SK-N-DZ (cell line): ENCODE measurements around the gene CAPS. TPM values are rescaled to one million over a fixed set of nuclear protein-coding genes. Genes with fewer than 3 reads are reported as not detected.
"Not testable (repeated sequence)": the region's sequence is repeated elsewhere in the genome, so short reads cannot be mapped to it uniquely, and the experiment has no call there.

Source experiments
- DNase-seq: peaks from one replicate; pipeline ENCODE4 v3.0.0-alpha.2; 2015; ENCODE audit warnings: low spot score
- polyA plus RNA-seq, 2 experiments: library from polyadenylated mRNA; depleted of rRNA; stranded (reverse); fragments of >200 nt; gene quantifications; 2 replicates each; pipeline ENCODE4 v1.2.3, GENCODE V29; 2014

CAPS gene
- polyA plus RNA-seq (2014; cell fraction: cytosol; rRNA removed) = 3.6 and 5.1 TPM in 2 replicates
- 8.0 and 11.3 TPM in 2 replicates for polyA plus RNA-seq (2014; cell fraction: nucleus; rRNA removed)

DNA sequence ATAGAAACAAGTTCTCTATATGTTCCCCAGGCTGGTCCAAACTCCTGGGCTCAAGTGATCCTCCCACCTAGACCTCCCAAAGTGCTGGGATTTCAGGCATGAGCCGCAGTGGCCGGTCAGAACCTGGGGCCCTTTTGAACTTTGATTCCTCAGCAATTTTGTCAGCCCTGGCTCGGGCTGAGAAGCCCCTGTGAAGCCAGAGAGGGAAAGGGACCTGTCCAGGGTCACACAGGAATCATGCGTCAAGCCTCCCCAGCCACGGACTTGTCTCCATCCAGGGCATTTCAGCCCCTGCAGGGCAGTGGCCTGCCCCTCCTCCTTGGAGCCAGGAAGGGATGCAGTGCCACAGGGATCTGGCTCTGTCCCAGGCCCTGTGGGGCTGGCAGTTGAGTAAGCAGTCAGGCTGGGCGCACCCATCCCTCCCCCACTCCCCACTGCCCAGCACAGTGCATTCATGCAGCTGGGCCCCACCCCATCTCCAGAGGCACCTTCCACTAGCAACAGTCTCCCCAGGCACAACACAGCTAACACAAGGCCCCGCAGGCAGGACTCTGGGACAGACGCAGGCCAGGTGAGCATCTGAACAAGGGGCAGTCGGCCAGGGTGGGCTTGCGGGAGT is at the start of gene CAPS:
Gene CAPS, plus strand, starts transcription at position 516 of the 619 bp plus-strand sequence. CDS start 153 bp downstream, outside the sequence.
- DNase-seq = no peak

DNA sequence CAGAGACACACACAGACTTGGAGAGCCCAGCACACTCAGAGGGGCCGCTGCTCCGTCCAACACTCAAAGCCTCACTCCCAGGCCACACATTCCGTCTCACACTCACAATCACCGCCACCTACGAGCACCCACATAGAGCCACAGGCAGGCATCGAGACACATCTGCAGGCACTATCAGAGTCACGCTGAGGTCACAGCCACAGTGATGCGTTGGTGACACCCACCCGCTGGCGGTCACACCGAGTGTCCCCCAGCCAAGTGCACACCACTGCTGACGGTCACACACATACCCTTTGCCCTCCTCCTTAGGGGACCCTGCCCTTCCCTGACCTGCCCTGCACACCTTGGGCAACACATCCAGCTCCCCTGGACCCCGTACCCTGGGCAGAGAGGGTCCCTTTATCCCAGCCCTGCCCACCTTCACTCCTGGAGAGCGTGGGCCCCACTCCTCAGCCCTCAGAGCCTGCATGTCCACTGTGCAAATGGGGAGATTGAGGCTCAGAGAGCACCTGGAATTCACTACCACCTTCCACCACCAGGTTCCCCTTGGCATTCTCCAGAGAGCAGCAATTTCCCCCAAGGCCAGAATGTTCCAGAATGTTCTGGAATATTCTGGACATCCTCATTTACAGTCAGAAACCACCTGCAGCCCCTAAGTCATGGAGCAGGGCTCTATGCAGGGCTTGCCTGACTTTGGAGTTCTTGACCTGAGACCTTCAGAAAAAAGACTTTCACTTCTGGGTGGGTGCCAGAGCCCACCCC is 49.1 kb upstream of the CAPS start:
- no peak for DNase-seq

DNA sequence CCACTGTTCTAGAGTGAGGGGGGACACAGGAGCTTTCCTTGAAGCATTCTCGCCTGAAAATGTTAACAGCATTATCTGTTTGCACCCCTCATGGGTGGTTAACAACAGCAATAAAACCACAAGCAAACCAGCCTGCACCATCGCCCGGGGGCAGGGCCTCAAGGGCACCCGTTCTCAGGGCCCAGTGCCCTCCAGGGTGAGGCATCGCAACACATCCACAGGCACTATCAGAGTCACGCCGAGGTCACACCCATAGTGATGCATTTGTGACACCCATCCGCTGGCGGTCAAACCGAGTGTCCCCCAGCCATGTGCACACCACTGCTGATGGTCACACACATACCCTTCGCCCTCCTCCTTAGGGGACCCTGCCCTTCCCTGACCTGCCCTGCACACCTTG is 48.3 kb upstream of the CAPS start:
- no peak for DNase-seq

DNA sequence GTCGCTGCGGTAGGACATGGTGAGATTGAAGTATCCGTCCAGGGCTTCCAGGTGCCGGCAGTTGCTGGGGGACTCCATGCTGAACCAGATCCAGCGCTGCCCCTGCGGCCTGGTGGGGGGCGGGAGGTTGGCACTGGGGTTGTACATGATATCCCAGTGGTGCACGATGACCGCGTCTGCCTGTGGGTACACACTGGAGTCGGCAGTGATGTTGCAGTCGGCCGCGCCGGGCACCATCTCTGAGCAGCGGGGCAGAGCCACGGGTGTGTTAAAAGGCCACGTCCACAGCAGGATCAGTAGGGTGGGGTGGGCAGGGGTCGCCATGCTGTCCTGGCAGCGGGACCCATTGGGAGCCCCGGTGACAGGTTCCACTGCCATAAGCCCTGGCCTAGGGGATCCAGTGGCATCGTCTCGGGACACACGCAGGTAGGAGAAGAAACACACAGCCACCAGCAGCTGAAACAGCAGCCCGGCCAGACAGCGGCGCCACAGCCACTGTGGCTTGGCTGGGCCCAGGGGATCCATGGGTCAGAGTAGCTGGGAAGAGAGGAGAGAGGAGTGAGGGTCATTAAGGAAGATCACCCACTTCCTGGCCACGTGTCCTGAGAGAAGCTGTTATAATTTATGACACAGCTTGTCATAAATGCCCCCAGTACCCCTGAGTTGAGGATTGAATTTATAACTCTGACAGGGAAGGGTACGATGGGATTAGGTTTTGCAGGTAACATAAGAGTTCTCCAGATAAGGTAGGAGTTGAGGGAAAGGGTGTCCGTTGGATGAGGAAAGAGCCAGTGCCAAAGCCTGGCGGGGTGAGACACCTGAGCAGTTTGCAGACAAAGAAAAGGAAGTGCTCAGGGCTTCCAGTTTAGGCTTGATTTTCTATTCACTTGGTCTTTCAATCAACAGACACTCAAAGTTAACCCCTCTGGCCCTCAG is 46.6 kb upstream of the CAPS start:
- DNase-seq = no peak

DNA sequence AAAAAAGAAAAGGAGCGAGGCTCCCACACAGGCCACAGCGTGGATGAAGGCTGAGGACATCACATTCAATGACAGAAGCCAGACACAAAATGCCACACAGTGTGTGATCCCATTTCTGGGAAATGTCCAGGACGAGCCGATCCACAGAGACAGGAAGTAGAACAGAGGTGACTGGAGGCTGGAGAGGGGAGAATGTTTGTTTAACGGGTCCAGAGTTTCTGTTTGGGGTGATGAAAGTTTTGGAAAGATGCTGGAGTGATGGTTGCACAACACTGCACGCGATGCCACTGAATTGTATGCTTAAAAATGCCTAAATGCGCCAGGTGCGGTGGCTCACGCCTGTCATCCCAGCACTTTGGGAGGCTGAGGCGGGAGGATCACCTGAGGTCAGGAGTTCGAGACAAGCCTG is 43.1 kb upstream of the CAPS start:
- no peak for DNase-seq

DNA sequence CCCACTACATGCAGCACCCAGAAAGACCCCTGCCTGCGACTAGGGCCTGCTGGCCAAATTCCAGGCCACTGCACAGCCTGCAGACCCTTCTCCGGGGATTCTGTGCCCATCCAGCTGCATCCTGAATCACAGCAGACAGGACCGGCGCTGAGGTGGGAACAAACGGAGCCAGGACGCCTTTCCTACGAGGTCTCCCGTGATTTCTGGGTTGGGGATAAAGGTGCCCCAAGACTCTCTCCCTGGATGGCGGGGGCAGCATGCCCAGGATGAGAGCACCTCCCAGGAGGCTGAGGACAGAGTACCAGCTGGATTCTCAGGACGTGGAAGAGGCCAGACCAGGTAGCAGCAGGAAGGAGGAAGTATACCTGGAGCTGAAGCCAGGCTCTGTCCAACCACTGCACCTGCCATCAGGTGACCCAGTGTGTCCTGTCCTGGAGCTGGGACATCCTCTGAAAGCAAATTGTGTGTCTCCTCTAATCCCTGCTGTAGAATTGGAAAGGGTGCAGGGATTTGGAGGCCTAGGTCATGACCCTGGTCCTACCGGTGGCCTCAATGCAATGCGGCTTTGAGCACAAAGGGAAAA is 40.3 kb upstream of the CAPS start:
- DNase-seq = no peak

DNA sequence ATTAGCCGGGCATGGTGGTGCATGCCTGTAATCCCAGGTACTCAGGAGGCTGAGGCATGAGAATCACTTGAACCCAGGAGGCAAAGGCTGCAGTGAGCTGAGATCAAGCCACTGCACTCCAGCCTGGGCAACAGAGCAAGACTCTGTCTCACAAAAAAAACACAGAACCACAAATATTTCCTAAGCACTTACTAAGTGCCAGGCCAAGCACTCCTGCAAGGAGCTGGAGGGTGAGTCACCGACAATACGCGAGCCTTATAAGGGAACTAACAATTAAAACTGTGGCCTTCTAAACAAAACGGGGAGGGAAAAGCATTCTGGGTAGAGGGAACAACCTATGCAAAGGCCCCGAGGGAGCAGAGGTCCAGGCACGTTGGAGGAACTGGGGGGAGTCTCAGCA is 39.6 kb upstream of the CAPS start:
- DNase-seq = not testable (repeated sequence)

DNA sequence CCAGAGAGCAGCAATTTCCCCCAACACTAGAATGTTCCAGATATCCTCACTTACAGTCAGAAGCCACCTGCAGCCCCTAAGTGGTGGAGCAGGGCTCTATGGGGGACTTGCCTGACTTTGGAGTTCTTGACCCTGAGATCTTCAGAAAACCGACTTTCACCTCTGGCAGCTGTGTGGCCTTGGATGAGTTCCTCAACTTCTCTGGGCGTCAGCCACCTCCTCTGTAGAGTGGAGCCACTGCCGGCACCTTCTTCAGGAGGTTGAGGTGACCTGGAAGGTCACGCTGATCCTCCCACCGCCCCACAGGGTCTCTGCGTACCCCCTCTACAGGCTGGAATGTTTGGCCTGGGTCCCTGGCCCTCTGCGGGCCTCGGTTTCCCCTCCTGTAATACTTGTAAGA is 36.6 kb upstream of the CAPS start:
- no peak for DNase-seq

DNA sequence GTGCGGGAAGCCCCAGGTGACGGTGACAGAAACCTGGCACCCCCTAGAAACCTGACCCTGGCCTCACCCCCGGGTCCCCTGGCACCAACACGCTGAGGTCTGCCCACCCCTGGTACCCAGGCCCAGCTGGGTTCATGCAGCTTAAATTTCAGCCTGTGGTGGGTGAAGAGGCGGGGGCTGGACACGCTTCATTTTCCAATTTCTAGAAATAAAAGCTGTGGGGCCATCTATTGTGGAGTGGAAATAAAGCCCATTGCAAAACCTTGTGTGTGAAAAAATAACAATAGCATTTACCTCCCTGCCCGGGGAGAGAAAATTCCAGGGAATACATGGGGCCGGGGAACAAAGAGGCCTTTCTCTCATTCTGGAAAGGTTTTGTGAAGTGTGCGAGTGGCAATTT is 36.2 kb upstream of the CAPS start:
- DNase-seq = no peak

DNA sequence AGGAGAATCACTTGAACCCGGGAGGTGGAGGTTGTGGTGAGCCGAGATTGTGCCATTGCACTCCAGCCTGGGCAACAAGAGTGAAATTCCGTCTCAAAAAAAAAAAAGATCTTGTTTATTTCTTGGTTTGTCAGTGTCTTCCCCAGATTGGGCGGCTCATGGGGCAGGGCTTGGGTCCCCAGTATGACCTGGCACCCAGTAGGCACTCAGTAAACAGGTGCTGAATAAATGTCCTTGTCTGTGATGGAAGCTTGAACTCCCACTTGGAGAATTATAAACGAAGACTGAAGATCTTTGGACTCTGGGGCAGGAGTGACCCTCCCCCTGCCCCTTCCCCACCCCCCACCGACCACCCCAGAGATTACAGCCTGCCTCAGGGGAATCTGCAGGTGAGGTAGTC is 33.9 kb upstream of the CAPS start:
- DNase-seq = no peak

DNA sequence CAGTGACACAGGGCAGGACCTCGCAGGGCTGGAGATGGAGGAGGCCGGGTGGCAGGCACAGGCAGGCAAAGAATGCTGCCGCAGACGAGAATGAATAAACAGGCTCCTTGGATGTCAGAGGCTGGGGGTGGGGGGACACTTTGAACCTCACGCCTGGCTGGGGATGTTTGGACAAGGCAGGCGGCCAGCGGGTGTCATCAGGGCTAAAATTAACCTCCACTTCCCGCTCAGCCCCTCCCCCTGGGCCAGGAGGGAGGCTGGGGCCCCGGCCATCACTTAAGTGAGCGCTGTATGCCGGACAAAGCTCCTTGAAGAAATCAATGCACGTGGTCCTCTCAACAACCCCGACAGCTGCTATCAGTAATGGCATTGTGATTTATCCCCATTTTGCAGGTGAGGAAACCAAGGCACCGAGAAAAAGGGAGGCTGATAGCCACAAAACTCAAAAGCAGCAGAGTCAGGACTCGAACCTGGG is 33.4 kb upstream of the CAPS start:
- no peak for DNase-seq

DNA sequence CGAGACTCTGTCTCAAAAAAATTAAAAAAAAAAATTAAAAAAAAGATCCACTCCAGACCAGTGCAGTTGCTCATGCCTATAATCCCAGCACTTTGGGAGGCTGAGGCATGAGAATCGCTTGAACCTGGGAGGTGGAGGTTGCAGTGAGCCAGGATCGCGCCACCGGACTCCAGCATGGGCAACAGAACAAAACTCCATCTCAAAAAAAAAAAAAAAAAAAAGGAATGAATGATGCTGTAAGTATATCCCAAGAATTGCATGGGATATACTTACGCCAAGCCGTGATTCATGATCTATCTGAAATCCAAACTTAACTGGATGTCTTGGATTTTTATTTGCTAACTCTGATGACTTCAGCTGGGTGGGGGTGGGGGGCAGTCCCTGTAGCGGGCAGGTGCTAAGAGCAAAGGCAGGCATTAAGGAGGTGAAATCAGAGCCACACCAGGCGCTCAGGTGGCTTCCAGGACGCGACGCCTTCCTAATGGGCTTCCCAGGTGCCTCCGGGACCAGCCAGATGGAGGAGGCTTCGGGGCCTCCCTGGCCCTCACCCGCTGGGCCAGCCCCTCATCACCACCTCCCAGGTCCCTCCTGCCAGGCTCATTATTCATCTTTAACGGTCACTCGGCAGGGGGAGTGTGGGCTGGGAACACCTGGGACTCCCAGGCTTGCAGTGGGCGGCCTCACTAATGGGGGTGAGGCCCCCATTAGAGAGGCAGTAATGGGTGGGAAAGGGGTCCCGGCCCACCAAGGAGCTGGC is 32.3 kb upstream of the CAPS start:
- DNase-seq = no peak

DNA sequence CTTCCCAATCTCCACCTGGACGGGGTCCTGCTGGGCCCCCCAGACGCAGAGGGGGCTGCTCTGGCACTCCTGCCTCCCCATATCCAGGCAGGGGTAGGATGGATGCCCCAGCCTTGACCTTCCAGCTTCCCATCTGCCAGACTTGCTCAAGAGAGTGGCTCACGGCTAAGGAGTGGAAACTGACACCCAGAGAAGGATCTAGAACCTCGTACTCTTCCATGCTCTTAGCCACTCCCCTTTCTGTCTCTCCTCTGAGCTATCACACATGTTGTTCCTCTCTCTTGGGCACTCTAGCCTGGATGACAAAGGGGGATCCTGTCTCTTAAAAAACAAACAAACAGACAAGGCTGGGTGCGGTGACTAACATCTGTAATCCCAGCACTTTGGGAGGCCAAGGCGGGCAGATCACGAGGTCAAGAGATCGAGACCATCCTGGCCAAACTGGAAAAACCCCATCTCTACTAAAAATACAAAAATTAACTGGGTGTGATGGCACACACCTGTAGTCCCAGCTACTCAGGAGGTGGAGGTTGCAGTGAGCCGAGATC is 31.6 kb upstream of the CAPS start:
- no peak for DNase-seq

DNA sequence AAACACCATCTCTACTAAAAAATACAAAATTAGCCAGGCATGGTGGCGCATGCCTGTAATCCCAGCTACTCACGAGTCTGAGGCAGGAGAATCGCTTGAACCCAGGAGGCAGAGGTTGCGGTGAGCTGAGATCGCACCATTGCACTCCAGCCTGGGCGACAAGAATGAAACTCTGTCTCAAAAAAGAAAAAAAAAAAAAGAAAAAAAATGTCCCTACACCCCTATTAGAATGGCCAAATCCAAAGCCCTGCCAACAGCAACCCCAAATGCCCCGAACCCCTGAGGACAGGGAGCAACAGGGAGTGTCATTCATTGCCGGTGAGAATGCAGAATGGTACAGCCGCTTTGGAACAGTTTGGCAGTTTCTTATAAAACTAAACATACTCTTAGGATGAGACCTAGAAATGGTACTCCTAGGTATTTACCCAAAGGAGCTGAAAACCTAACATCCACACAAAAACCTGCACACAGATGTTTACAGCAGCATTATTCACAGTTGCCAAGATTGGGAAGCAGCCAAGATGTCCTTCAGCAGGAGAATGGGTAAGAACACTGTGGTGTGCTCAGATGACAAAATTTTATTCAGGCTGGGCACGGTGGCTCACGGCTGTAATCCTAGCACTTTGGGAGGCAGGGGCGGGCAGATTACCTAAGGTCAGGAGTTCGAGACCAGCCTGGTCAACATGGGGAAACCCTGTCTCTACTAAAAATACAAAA is 30.7 kb upstream of the CAPS start:
- not testable (repeated sequence) for DNase-seq

DNA sequence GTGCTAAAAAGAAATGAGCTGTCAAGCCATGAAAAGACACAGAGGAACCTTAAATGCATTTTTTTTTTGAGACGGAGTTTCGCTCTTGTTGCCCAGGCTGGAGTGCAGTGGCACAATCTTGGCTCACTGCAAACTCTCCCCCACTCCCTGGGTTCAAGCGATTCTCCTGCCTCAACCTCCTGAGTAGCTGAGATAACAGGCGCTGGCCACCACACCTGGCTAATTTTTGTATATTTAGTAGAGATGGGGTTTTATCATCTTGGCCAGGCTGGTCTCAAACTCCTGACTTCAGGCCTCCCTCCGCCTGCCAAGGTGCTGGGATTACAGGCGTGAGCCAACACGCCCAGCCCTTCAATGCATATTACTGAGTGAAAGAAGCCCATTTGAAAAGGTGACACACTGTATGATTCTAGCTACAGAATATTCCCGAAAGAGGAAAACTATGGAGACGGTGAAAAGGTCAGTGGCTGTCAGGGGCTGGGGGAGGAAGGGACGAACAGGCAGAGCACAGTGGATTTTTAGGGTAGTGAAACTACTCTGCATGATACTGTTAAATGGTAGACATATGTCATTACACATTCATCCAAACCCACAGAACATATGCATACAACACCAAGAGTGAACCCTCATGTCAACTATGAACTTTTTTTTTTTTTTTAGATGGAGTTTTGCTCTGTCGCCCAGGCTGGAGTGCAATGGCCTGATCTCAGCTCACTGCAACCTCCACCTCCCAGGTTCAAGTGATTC is 29.8 kb upstream of the CAPS start:
- not testable (repeated sequence) for DNase-seq

DNA sequence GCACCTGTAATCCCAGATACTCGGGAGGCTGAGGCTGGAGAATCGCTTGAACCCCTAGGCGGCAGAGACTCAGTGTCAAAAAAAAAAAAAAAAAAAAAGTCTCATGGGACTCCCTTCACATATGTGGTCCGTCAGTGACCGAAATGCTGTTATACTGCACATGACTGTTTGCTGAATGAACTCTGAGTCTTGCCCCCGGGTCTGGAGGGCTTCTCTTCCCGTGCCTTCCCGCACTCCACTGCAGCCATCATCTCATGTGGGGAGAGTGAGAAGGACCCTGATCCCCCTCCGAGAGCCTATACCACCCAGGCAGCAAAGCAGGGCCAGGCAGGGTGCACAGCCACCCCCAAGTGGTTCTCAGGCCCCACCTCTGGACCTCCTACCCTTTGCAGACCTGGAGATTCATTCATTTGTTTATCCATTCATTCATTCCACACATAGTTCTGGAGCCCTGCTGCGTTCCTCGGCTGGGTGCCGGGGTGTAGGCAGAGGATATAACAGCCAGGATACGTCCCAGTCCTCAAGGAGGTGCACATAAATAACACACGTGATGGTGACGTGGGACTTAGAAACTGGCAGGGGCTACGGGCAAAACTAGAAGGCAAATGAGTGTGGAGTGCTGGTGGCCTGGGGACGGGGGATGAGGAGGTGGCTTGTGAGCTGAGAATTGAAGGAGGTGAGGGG is 24.6 kb upstream of the CAPS start:
- DNase-seq = no peak

DNA sequence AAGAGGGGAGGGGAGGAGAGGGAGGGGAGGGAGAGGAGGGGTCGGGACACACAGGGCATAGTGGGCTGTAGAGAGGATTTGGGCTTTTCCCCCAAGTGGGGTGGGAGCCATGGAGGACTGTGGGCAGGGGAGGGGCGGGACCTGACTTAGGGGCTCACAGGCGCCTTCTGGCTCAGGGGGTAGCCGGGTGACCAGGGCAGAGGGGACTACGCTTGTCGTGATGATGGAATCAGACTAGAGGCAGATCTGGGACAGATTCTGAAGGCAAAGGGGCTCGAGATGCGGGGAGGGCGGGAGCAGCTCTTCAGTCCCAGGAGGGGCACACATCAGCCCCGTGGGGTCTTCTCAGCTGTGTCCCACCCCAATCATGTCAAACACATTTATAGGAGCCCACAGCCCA is 24.0 kb upstream of the CAPS start:
- DNase-seq = no peak

DNA sequence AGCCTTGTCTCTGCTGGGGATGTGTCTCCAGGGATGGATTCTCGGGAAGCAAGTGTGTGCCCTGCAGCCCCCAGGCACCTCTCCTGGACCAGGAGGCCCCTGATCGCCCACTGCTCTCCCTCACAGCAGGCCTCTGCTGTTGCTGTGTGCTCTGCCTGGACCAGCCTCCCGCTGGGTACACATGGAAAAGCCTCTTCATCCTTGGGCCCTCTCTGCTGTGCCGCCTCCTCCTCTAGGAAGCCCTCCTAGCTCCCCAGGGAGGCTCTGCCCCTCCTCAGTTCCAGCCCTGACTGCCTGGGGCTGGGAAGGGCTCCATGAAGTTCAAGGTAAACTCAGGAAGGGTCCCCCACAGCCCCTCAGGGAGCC is 22.5 kb upstream of the CAPS start:
- DNase-seq = no peak
